GM18511 (cell line): ENCODE data around the gene ZBTB20.

Source experiments
- ATAC-seq: cut with Tn5 transposase; IDR thresholded peaks from one replicate; pipeline ENCODE4 v1.9.1; 2021; ENCODE audit warnings: mild to moderate bottlenecking, moderate library complexity; ENCODE audit not compliant: unreplicated experiment

Gene ZBTB20

GRCh38 chr3:114328345-114328744, 818.7 kb downstream of the ZBTB20 start:
- no peak for ATAC-seq

- ATAC-seq, result peak; percentile 36
Measured at GRCh38 chr3:114327665-114328064, 819.4 kb downstream of the ZBTB20 start.

GRCh38 chr3:114323546-114324254, 823.4 kb downstream of the ZBTB20 start:
- peak; percentile 87 for ATAC-seq

DNA sequence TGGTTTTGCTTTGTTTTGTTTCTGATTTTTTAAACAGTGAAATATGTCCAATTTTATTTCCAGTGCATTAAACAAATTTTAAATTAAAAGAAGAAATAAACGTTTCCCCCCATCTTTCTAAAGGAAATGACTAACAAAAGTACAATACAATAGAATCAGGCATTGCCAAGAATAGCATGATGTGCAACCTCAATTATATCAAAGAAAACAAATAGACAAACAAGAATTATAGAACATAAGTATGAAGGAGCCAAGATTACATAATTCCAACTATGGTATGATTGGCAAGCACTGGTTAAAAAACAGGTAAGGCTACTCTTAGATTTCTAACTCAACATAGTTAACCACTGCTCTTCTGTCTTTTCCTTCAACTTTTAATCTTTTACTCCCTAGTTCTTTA, 826.8 kb downstream of the ZBTB20 start:
- ATAC-seq, result no peak

DNA sequence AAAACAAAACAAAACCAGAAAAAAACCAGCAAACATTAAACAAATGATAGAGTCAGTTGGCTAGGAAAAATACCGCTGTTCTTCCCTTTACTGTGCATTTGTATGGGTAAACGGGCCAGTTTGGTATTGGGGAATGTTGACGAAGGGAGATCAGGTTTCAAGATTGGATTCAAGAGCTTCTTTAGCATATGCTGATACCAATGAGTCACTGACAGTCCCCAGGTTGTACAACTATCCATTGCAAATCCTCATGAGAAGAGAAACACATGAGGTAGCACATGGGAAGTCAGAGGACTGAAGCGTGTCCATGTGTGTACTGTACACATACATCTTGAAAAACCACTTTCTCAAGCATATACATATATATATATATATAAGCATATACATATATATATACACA, 827.6 kb downstream of the ZBTB20 start:
- ATAC-seq, result no peak

- no peak for ATAC-seq
Measured at GRCh38 chr3:114318295-114318694, 828.8 kb downstream of the ZBTB20 start.

DNA sequence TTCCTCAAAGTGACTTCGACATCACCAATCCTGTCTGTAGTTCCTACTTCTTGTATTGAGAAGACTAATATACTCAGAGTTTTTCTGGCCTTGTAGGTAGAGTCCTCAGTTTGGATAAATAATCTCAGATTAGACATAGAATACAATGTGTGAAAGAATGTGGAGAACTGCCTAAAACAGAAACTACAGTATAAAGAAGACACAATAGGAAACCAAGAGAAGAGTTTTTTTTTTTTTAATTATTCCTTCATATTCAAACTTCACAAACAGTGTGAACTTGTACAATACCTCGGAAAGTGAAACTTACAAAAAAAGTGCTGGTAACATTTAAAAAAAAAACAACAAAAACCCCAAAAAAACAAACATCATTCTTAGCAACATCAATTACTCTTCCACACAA, 832.8 kb downstream of the ZBTB20 start:
- ATAC-seq, result no peak

- no peak for ATAC-seq
Measured at GRCh38 chr3:114313426-114313825, 833.7 kb downstream of the ZBTB20 start.

- no peak for ATAC-seq
Measured at GRCh38 chr3:114310695-114311094, 836.4 kb downstream of the ZBTB20 start.

DNA sequence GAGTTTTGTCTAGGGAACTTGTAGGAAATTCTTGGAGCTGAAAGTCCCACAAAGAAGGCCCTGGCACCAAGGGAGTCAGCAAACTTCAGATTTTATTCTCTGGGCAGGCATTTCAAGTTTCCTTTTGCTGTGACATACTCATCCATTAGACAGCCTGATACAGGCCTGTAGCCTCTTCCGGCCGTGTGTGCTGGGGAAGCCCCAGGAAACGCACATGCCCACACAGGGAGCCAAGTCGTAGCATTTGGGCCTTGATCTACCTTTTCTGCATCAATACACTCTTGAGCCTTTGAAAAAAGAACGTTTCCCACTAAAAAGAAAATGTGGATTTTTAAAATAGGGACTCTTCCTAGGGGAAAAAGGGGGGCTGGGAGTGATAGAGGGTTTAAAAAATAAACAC, 838.3 kb downstream of the ZBTB20 start:
- peak; percentile 86 for ATAC-seq

- peak; percentile 27 for ATAC-seq
Measured at GRCh38 chr3:114308377-114308776, 838.7 kb downstream of the ZBTB20 start.

DNA sequence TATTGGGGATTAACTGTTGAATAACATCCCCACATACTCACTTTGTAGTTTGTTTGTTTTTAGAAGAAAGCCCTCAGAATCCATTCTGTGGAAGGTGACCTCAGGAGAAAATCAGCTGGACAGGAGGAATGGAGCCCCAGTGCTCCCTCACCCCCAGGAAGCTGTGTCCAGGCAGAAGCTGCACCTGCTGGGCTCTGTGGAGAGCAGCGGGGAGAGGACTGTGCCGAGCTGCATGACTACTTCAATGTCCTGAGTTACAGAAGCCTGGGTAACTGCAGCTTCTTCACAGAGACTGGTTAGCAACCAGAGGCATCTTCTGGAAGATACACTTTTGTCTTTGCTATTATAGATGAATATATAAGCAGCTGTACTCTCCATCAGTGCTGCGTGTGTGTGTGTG, 839.3 kb downstream of the ZBTB20 start:
- ATAC-seq, result no peak

DNA sequence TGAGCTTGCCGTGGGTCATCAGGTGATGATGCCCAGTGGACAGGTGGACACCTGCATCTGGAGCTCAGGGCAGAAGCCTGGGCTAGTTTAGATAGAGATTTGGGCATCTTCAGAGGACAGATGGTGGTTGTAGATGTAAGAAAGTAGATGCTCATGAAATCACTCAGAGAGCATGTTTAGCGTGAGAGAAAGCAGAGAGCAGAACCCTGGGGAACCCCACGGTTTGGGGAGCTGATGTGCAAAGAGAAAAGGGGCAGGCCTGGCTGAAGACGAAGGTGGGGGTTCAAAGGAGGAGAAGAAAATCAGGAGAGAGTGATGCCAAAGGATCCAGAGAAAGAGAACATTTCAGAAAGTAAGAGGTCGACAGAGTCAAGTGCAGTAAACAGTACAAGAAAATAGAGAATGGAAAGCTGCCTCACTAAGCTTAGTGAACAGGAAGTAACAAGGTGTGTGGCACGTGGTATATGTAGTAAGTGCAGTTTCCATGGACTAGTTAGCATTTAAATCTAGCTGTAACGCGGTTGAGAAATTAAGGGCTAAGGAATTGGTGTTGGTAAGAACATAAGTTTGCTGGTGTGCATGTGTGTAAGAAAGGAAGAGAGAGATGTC, 839.8 kb downstream of the ZBTB20 start:
- peak; percentile 56 for ATAC-seq

- ATAC-seq, result peak; percentile 71
Measured at GRCh38 chr3:114299941-114300624, 847.0 kb downstream of the ZBTB20 start.

- peak; percentile 44 for ATAC-seq
Measured at GRCh38 chr3:114299421-114299820, 847.7 kb downstream of the ZBTB20 start.

- no peak for ATAC-seq
Measured at GRCh38 chr3:114295946-114296345, 851.1 kb downstream of the ZBTB20 start.

GRCh38 chr3:114294940-114295480, 852.1 kb downstream of the ZBTB20 start:
- no peak for ATAC-seq

GRCh38 chr3:114293838-114294535, 853.1 kb downstream of the ZBTB20 start, which contains the start of gene TIGIT:
TSS of gene TIGIT (plus strand) at chr3:114294028. CDS start at chr3:114294062, 34 bp downstream.
- no peak for ATAC-seq

GRCh38 chr3:114290911-114291901, 855.9 kb downstream of the ZBTB20 start:
- peak; percentile 94 for ATAC-seq

DNA sequence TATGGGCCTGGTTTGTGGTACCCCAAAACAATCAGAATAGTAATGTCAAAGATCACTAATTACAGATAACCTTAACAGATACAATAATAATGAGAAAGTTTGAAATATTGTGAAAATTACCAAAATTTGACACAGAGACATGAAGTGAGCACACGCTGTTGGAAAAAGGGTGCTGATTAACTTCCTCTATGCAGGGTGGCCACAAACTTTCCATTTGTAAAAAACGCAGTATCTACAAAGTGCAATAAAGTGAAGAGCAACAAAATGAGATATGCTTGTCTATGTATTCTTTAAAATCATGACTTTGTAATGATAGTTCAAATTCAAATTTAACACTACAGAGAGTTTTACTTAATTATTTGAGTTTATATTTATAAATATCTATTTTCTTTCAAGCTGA, 860.8 kb downstream of the ZBTB20 start:
- ATAC-seq, result no peak
